GM13976 (cell line): ENCODE measurements around the gene CTBP2.
"Not testable (repeated sequence)": the region's sequence is repeated elsewhere in the genome, so short reads cannot be mapped to it uniquely, and the experiment has no call there.

Source experiments
- DNase-seq: peaks from one replicate; pipeline ENCODE4 v3.0.0; 2012; ENCODE audit warnings: low spot score
- in situ Hi-C: fragments of 300-500 bp; cut with MboI; formaldehyde crosslinking; loops from one replicate; pipeline ENCODE4 v1.12.0; 2022; ENCODE audit warnings: low sequenced_read_pairs, mixed read lengths, inconsistent platforms; ENCODE audit not compliant: unreplicated experiment
- TF ChIP-seq, protein P1 (sequence below): IDR thresholded peaks from 2 replicates; pipeline ENCODE4 v1.5.1; 2012; ENCODE audit warnings: borderline replicate concordance, mild to moderate bottlenecking; ENCODE audit not compliant: insufficient read depth; ENCODE audit errors: extremely low read depth, missing control alignments, control extremely low read depth

CTBP2 gene

DNA sequence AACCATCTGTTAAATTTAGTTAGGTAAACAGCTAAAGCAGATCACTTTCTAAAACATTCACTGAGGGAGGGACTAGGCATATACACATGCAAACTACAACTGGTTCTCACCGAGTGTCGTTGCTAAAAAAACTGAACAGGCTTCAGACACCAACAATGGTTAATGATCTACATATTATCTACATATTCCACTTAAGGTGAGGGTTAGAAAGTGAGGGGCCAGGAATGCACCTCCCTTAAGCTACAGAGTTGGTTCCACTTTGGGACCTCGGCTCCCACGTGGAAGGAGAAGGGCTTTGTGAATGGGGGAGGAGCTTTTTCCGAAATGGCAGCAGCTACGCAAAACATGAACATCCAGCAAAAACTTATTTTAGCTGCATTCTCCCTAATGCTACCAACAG, 5.8 kb downstream of the CTBP2 start:
- TF ChIP-seq, protein P1, sequence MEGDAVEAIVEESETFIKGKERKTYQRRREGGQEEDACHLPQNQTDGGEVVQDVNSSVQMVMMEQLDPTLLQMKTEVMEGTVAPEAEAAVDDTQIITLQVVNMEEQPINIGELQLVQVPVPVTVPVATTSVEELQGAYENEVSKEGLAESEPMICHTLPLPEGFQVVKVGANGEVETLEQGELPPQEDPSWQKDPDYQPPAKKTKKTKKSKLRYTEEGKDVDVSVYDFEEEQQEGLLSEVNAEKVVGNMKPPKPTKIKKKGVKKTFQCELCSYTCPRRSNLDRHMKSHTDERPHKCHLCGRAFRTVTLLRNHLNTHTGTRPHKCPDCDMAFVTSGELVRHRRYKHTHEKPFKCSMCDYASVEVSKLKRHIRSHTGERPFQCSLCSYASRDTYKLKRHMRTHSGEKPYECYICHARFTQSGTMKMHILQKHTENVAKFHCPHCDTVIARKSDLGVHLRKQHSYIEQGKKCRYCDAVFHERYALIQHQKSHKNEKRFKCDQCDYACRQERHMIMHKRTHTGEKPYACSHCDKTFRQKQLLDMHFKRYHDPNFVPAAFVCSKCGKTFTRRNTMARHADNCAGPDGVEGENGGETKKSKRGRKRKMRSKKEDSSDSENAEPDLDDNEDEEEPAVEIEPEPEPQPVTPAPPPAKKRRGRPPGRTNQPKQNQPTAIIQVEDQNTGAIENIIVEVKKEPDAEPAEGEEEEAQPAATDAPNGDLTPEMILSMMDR: no peak
- DNase-seq: no peak
- in situ Hi-C loops: no loop called here

DNA sequence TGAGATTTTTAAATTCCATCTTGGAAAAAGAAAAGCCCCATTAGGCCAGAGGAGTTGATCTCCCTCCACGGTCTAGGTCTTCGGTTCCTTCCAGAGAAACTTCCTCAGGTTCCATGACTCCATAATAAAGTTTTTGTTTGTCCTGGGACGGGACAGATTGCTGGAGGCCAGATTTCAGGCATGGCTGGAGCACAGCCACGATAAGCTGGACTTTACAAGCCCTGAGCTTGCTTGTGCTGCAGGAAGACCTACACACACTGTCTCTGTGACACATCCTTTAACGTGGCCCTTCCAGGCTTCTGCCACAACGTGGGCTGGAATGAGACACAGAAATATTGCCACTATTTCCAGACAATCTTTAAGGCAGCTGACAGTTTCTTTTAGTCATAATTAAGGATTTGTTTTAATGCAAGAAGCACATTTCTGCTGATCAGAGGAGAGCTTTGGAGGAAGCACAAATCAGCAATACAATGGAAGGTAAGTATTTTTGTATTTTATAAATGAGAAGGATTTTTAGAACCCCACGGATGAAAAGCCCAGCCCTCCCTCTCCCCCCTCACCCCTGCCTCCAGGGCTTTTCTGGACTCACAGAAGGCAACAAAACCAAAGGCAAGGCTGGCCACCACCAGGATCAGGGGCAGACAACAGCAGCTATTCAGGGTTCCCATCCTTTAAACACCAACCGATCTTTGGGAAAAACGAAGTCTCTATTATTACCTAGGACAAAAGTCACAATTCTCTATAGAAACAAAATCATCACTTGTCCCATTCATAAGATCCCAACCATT, 6.5 kb downstream of the CTBP2 start:
- in situ Hi-C loops: no loop called here
- no peak for DNase-seq
- TF ChIP-seq, protein P1: no peak

DNA sequence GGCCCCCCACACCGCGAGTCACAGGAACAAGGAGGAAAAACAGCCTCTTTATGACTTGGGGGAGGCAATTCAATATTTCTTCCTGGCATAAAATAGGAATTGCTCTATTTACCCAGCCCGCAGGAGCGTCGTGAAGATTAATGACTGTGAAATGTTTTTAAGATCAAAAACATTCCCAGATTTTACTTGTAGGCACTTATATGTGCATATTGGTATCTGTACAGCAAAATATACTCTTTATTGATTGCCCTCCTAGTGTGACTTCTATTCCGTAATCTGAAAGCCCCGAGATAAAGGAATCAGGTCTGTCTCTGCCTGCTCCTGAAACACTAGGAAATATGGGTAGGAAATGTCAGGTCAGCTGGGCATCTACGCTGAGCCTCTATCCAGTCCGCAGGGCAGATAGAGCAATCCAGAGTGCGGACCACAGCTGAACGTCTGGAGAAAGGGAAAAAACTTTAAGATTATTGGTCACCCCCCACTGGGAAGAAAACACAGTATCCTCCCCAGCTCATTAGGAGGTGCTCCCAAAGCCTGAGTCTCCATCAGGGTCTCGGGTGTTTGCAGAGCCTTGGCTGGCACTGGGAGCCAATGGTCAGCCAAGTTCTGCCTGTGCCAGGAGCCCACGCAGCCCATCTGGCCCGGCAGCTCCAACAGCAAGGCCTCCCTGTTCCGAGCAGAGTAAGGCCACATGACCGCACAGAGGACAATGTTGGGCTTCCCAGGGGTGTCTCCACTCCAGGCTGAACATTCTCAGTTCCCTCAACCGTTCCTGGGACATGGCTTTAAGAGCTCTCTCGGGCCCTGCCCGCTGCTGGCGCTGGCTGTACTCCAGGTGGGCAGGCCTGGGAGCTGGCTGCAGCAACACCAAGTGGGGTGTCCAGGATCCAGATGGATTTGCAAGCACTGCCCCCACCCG, 7.7 kb downstream of the CTBP2 start:
- DNase-seq: no peak

DNA sequence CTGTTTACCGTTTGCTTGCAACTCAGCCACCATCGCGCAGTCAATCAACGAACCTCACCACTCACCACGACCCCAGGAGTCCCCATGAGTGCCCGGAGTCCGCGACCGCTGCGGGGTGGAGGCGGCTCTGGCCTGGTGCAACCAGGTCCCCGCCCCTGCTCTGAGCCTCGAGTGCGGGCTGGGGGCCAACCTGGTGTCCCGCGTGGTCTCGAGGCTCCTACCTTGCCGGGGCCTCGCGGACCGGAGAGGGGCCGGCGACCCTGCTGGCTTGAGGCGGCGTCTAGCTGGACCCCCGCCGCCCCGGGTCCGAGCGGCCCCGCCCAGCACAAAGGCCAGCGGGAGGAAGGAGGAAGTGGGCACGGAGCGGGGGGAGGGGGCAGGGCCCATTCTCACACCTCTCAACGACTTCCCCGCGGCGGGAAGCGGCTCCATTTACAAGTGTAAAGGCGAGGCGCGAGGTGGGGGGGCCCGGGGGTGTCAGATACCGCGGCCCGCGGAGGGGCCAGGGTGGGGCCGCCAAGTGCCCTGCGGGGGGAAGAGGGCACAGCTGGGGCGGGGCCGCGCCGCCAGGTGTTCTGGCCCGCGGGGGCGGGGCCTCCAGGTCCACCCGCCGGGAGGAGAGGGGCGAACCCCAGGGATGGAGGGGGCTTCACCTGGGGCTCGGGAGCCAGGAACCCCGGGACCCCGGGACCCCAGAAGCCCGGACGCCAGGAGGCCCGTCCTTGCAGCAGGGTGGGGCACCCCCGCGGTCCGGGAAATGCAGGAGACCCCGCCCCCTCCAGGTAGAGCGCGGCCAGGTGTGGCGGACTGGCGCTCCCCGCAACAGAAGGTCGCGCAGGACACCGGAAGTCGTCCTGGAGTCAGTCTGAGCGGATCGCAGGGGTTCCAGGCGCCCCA, 8.6 kb downstream of the CTBP2 start:
- in situ Hi-C loops: no loop called here
- DNase-seq: no peak
- TF ChIP-seq, protein P1: no peak

More for the DNA sequence above, 7.7 kb downstream of the CTBP2 start:
- in situ Hi-C loops: no loop called here
- TF ChIP-seq, protein P1: no peak

DNA sequence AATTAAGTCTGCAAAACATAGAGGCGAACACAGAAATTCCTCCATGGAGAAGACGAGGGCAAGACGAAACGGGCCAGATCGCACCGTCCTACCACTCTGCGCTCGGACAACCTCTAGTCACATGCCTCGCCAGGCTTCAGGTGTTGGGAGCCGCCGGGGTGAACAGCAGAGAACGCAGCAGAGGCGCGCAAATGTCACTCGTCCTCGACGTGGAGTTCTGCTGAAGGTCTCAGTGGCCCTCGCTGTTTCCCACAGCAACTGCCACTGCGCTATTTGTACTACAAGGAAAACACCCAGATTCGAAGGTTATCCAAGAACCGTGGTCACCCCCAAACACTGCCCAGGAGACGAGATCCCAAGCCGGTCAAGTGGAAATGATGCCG, 9.2 kb downstream of the CTBP2 start:
- in situ Hi-C loops: no loop called here
- TF ChIP-seq, protein P1: no peak
- DNase-seq: no peak

DNA sequence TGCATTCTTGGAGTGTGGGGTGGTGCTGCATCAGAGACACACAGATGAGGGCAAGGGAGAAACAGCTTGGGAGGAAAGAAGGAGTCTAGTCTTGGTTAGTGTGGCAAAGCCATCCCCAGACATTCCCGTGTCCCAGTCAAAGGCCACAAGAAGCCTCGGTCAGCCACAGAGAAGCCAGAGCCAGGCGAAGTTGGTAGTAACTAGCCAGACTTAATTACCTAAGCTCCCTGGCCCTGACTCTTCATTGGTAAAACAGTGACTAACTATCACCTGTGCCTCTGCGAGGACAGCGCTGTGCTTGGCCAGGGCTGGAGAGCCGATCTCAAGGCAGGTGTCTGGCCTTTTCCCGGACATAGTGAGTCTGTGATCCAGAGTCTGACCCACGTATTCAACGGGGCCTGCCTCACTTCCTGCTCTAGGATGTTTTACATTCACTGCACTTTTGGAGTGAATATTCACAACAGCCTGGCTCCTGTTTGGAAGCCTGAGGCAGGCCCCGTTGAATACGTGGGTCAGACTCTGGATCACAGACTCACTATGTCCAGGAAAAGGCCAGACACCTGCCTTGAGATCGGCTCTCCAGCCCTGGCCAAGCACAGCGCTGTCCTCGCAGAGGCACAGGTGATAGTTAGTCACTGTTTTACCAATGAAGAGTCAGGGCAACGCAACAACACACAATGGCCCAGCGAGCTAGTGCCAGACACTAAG, 9.8 kb downstream of the CTBP2 start:
- DNase-seq, in situ Hi-C loops: not testable (repeated sequence)
